HG03521 (cell line): Measurements from ENCODE around the gene SLC6A16.
"Not testable (repeated sequence)": the region's sequence is repeated elsewhere in the genome, so short reads cannot be mapped to it uniquely, and the experiment has no call there.

ENCODE experiments used
- ATAC-seq: cut with Tn5 transposase; IDR thresholded peaks from one replicate; pipeline ENCODE4 v1.9.1; 2021; ENCODE audit warnings: mild to moderate bottlenecking, moderate library complexity; ENCODE audit not compliant: unreplicated experiment

Gene SLC6A16

GRCh38 chr19:49287141-49287770 is 37.7 kb downstream of the SLC6A16 start:
- no peak for ATAC-seq

GRCh38 chr19:49282184-49282583 is 42.8 kb downstream of the SLC6A16 start:
- ATAC-seq = no peak

GRCh38 chr19:49272204-49272603 is 52.8 kb downstream of the SLC6A16 start:
- ATAC-seq = no peak

- ATAC-seq = no peak
These were observed 53.8 kb downstream of the SLC6A16 start for GRCh38 chr19:49271080-49271753.

GRCh38 chr19:49266409-49266808 is 58.6 kb downstream of the SLC6A16 start:
- ATAC-seq = not testable (repeated sequence)

GRCh38 chr19:49264258-49264657 is 60.7 kb downstream of the SLC6A16 start:
- ATAC-seq = no peak

GRCh38 chr19:49261602-49262001 is 63.4 kb downstream of the SLC6A16 start:
- no peak for ATAC-seq

- no peak for ATAC-seq
These were observed 68.3 kb downstream of the SLC6A16 start for GRCh38 chr19:49256691-49257090.

- ATAC-seq = no peak
These were observed 69.3 kb downstream of the SLC6A16 start for GRCh38 chr19:49255674-49256073.

GRCh38 chr19:49249933-49250332 is 75.1 kb downstream of the SLC6A16 start:
- no peak for ATAC-seq

GRCh38 chr19:49247676-49248075 is 77.3 kb downstream of the SLC6A16 start:
- ATAC-seq = no peak

GRCh38 chr19:49244256-49244655 is 80.7 kb downstream of the SLC6A16 start:
- ATAC-seq = no peak

GRCh38 chr19:49243726-49244125 is 81.3 kb downstream of the SLC6A16 start:
- ATAC-seq = no peak

- no peak for ATAC-seq
These were observed 81.9 kb downstream of the SLC6A16 start for GRCh38 chr19:49243129-49243528.

- no peak for ATAC-seq
These were observed 83.2 kb downstream of the SLC6A16 start for GRCh38 chr19:49241769-49242168.
